PFSK-1 (cell line): Measurements from ENCODE around the gene IL6ST.

ENCODE experiments used
- POLR2AphosphoS5 ChIP-seq: IDR thresholded peaks from 2 replicates; pipeline ENCODE4 v1.6.1; 2012; ENCODE audit warnings: low read depth, mild to moderate bottlenecking, control low read depth, low read length, moderate library complexity
- REST ChIP-seq, 2 experiments: IDR thresholded peaks; 2 replicates each; pipeline versions ENCODE4 v1.6.1 to v1.8.0; 2011 to 2012; ENCODE audit warnings: low read depth in 2 of 2, low read length in 2 of 2, control low read depth in 1 of 2, inconsistent platforms in 1 of 2, mild to moderate bottlenecking in 1 of 2, moderate library complexity in 1 of 2; ENCODE audit not compliant: insufficient read depth in 1 of 2
- SIN3A ChIP-seq: IDR thresholded peaks from 2 replicates; pipeline ENCODE4 v1.6.1; 2012; ENCODE audit warnings: mild to moderate bottlenecking, low read length, moderate library complexity, borderline replicate concordance; ENCODE audit not compliant: insufficient read depth
- TAF1 ChIP-seq: IDR thresholded peaks from 2 replicates; pipeline ENCODE4 v1.6.1; 2012; ENCODE audit warnings: low read length, control low read depth, borderline replicate concordance; ENCODE audit not compliant: insufficient read depth

GRCh38 chr5:55934115-55934613 lies 60.6 kb downstream of the IL6ST start:
- TF ChIP-seq TAF1 (no peak), POLR2AphosphoS5 (no peak), REST (IDR thresholded peaks at IDR 0.05; ENCODE audit: insufficient read depth in 1 of 2, low read depth in 2 of 2, low read length in 2 of 2) (no peak), SIN3A (no peak)
